Lung (tissue), 12 donors: ENCODE data around the gene ZDHHC3. TPM values are rescaled to one million over a fixed set of nuclear protein-coding genes. Genes with fewer than 3 reads are reported as not detected.

ENCODE experiments used
- ATAC-seq: fragments of 200-7000 bp; cut with Tn5 transposase; one replicate; pipeline ENCODE4 v1.9.1; 2020; ENCODE audit warnings: moderate number of reproducible peaks; ENCODE audit not compliant: insufficient read depth, low FRiP score
- DNase-seq, 3 donors: peaks; one replicate each; pipeline ENCODE4 v3.0.0-alpha.2; 2013 to 2017
- H3K27ac ChIP-seq, 2 donors: one replicate each; pipeline ENCODE4 v1.5.1; 2013; ENCODE audit warnings: mild to moderate bottlenecking in 2 of 2, moderate library complexity in 2 of 2, control low read depth in 1 of 2, inconsistent platforms in 1 of 2, low read depth in 1 of 2, low read length in 1 of 2
- H3K27me3 ChIP-seq, 3 donors: one replicate each; pipeline ENCODE4 v1.5.1; 2013; ENCODE audit warnings: low read length in 2 of 3; ENCODE audit not compliant: control insufficient read depth in 3 of 3, insufficient read depth in 3 of 3
- H3K36me3 ChIP-seq, 4 donors: one replicate each; pipeline ENCODE4 v1.5.1; 2013; ENCODE audit warnings: low read length in 4 of 4, mild to moderate bottlenecking in 1 of 4, moderate library complexity in 1 of 4; ENCODE audit not compliant: control insufficient read depth in 4 of 4, insufficient read depth in 4 of 4
- H3K4me1 ChIP-seq, 5 donors: one replicate each; pipeline ENCODE4 v1.5.1; 2013; ENCODE audit warnings: low read length in 5 of 5, mild to moderate bottlenecking in 2 of 5, moderate library complexity in 1 of 5; ENCODE audit not compliant: control insufficient read depth in 5 of 5, insufficient read depth in 5 of 5
- H3K4me3 ChIP-seq: one replicate; pipeline ENCODE4 v1.5.1; 2013; ENCODE audit warnings: mild to moderate bottlenecking, control low read depth, moderate library complexity
- H3K9ac ChIP-seq, 2 donors: one replicate each; pipeline ENCODE4 v1.5.1; 2013; ENCODE audit warnings: low read length in 2 of 2, control low read depth in 1 of 2; ENCODE audit not compliant: insufficient read depth in 1 of 2
- H3K9me3 ChIP-seq, 4 donors: one replicate each; pipeline ENCODE4 v1.5.1; 2013; ENCODE audit warnings: low read length in 3 of 4, mild to moderate bottlenecking in 1 of 4, moderate library complexity in 1 of 4; ENCODE audit not compliant: control insufficient read depth in 4 of 4, insufficient read depth in 3 of 4
- CTCF ChIP-seq: IDR thresholded peaks from 2 replicates; pipeline ENCODE4 v1.5.1; 2012; ENCODE audit warnings: mild to moderate bottlenecking; ENCODE audit errors: control extremely low read depth, extremely low read depth
- WGBS, 2 donors: extraction: QIAGEN DNeasy Blood & Tissue Kit; methylation state at CpG; one replicate each; pipeline ENCODE4 v1.1.7; 2013; 5-methylcytosine and 5-hydroxymethylcytosine counted together
- polyA plus RNA-seq, 2 donors: library from polyadenylated mRNA; stranded (reverse); fragments of 200-250 nt; gene quantifications; one replicate each; pipeline ENCODE4 v1.2.1, GENCODE V29; 2013
- total RNA-seq, 2 donors: library from RNA; depleted of rRNA in 1 of 2; stranded (reverse); fragments of >200 nt in 1 of 2; gene quantifications; one replicate each; pipeline ENCODE4 v1.2.1, GENCODE V29; 2014 to 2021
- donor health status: control.
- donor health status: control.
- donor health status: Bipolar disorder and iron deficiency.
- donor health status: healthy.
- donor health status: DM: yes; HTN: yes; CAD: no.

The ZDHHC3 gene
- total and polyA plus RNA-seq, 4 donors, result 49.8 to 96.2 (median 78.0) TPM

- Histone ChIP-seq H3K27me3 (no peaks in the 10 kb centered on the region), H3K9me3 (no peaks in the 10 kb centered on the region), H3K4me3 (no peak overlapping the region), H3K9ac (no peak overlapping the region), H3K4me1 (peaks cover 7 to 56% (median 27%) of the 10 kb centered on the region in 5 donors), H3K27ac (peak overlapping the region; percentile 42 to 51), H3K36me3 (no peaks in the 10 kb centered on the region)
- WGBS, 2 donors, result 62 to 69% methylated on average over 12 of the region's 12 CpGs
- ATAC-seq (no peak), DNase-seq (peak; percentile 64 to 72 (median 65))
- no peak for TF ChIP-seq CTCF
These were observed 45.7 kb upstream of the ZDHHC3 start for GRCh38 chr3:45021524-45022297.

GRCh38 chr3:45020534-45020933 is 44.6 kb upstream of the ZDHHC3 start:
- Histone ChIP-seq H3K9me3 (no peaks in the 10 kb centered on the region), H3K4me3 (no peak overlapping the region), H3K9ac (no peak overlapping the region), H3K27ac (no peak overlapping the region), H3K36me3 (no peaks in the 10 kb centered on the region), H3K27me3 (no peaks in the 10 kb centered on the region), H3K4me1 (peaks cover 7 to 49% (median 27%) of the 10 kb centered on the region in 5 donors)
- DNase-seq (peak; percentile 24 to 48 (median 27)), ATAC-seq (no peak)
- WGBS, 2 donors, result 65% methylated on average over 8 of the region's 8 CpGs
- no peak for TF ChIP-seq CTCF

GRCh38 chr3:45017821-45018220 is 41.8 kb upstream of the ZDHHC3 start:
- Histone ChIP-seq H3K36me3 (no peaks in the 10 kb centered on the region), H3K9me3 (no peaks in the 10 kb centered on the region), H3K27ac (no peak overlapping the region), H3K9ac (no peak overlapping the region), H3K4me3 (no peak overlapping the region), H3K27me3 (no peaks in the 10 kb centered on the region), H3K4me1 (peaks cover 8 to 40% (median 27%) of the 10 kb centered on the region in 5 donors)
- WGBS, 2 donors, result 31 to 39% methylated on average over 5 of the region's 5 CpGs
- TF ChIP-seq CTCF, result no peak
- ATAC-seq, result no peak
- peak; percentile 61 to 84 (median 82) for DNase-seq

- DNase-seq (peak in 1 of 3 donors; percentile 10), ATAC-seq (no peak)
- H3K9me3 ChIP-seq, result no peaks in the 10 kb centered on the region
- no peak overlapping the region for H3K4me3 ChIP-seq
- H3K9ac ChIP-seq, result no peak overlapping the region
- WGBS, 2 donors, result 54 to 77% methylated on average over 2 of the region's 2 CpGs
- no peak for TF ChIP-seq CTCF
- H3K27ac ChIP-seq, result no peak overlapping the region
- peaks cover 15 to 48% (median 35%) of the 10 kb centered on the region in 5 donors for H3K4me1 ChIP-seq
- peaks cover 0 to 5% (median 2%) of the 10 kb centered on the region in 4 donors for H3K36me3 ChIP-seq
- no peaks in the 10 kb centered on the region for H3K27me3 ChIP-seq
These were observed 40.9 kb upstream of the ZDHHC3 start for GRCh38 chr3:45016916-45017315.
